Loucy (cell line): ENCODE measurements around the gene RBP2.

Experiments
- H2AFZ ChIP-seq: fragments of 200-600 bp; sonication (generic); 2 replicates; pipeline ENCODE4 v1.6.0; 2016; ENCODE audit warnings: antibody characterized with exemption, mild to moderate bottlenecking, low read length, moderate library complexity
- H3F3A ChIP-seq: fragments of 200-600 bp; 2 replicates; pipeline ENCODE4 v1.6.0; 2016; ENCODE audit warnings: antibody characterized with exemption, low read depth, mild to moderate bottlenecking
- H3K27me3 ChIP-seq: fragments of 200-600 bp; sonication (generic); 2 replicates; pipeline ENCODE4 v1.6.1; 2014; ENCODE audit warnings: low read length, mild to moderate bottlenecking; ENCODE audit not compliant: insufficient read depth, poor library complexity, severe bottlenecking
- H3K36me3 ChIP-seq: fragments of 200-600 bp; sonication (generic); 2 replicates; pipeline ENCODE4 v1.6.1; 2016; ENCODE audit warnings: low read length; ENCODE audit not compliant: insufficient read depth
- H3K4me1 ChIP-seq: fragments of 200-600 bp; sonication (generic); 2 replicates; pipeline ENCODE4 v1.5.1; 2014; ENCODE audit warnings: low read length, mild to moderate bottlenecking; ENCODE audit not compliant: insufficient read depth, poor library complexity, severe bottlenecking
- H3K4me2 ChIP-seq: fragments of 200-600 bp; sonication (generic); 2 replicates; pipeline ENCODE4 v1.6.0; 2014; ENCODE audit warnings: antibody characterized with exemption, low read length, low read depth, mild to moderate bottlenecking; ENCODE audit not compliant: poor library complexity, severe bottlenecking
- H3K4me3 ChIP-seq: fragments of 200-600 bp; sonication (generic); 2 replicates; pipeline ENCODE4 v1.5.1; 2014; ENCODE audit warnings: low read length, mild to moderate bottlenecking, mixed read lengths; ENCODE audit not compliant: poor library complexity, severe bottlenecking
- H3K79me2 ChIP-seq: fragments of 200-600 bp; sonication (generic); 2 replicates; pipeline ENCODE4 v1.6.1; 2014; ENCODE audit warnings: low read length; ENCODE audit not compliant: insufficient read depth
- H3K9ac ChIP-seq: fragments of 200-600 bp; sonication (generic); 2 replicates; pipeline ENCODE4 v1.6.0; 2014; ENCODE audit warnings: mild to moderate bottlenecking, low read depth, low read length, moderate library complexity; ENCODE audit not compliant: poor library complexity, severe bottlenecking
- H3K9me2 ChIP-seq: fragments of 200-600 bp; sonication (generic); replicated peaks from 2 replicates; pipeline ENCODE4 v1.6.1; 2016; ENCODE audit warnings: low read depth, low read length, mixed read lengths
- H3K9me3 ChIP-seq: fragments of 200-600 bp; sonication (generic); 2 replicates; pipeline ENCODE4 v1.6.1; 2014; ENCODE audit warnings: mild to moderate bottlenecking, antibody characterized with exemption, low read length, low read depth; ENCODE audit not compliant: insufficient read depth
- H4K20me1 ChIP-seq: fragments of 200-600 bp; sonication (generic); 2 replicates; pipeline ENCODE4 v1.6.0; 2014; ENCODE audit warnings: antibody characterized with exemption, low read length, mild to moderate bottlenecking; ENCODE audit not compliant: insufficient read depth, poor library complexity, severe bottlenecking
- EZH2phosphoT487 ChIP-seq: fragments of 200-600 bp; IDR thresholded peaks from 2 replicates; pipeline ENCODE4 v1.6.1; 2018; ENCODE audit warnings: antibody characterized with exemption, mild to moderate bottlenecking, moderate library complexity, borderline replicate concordance
- TF ChIP-seq, protein P1 (sequence below): fragments of 200-600 bp; sonication (generic); conservative IDR thresholded peaks from 2 replicates; pipeline ENCODE4 v1.5.1; 2014; ENCODE audit warnings: mild to moderate bottlenecking, antibody characterized with exemption, low read length

Gene RBP2

DNA sequence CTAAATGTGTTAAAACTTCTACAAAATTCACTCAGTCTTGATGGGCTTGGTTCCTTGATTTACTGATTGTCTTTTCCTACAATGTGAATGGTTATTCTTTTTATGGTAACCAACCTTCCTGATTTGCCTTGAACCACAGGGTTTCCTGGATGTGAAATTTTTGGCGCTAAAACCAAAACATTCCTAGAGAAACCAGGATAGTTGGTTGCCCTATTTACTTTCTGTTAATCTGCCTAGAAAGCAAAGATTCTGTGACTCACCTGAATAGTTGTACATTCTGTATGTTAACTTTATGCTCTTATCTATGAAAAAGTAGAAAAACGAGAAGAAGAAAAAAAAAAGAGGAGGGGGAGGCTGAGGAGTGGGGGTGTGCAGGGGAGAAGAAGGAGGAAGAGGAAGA is 23.2 kb upstream of the RBP2 start:
- Histone ChIP-seq H3K4me2 (no peak overlapping the region), H3K9me3 (no peaks in the 10 kb centered on the region), H3K79me2 (no peaks in the 10 kb centered on the region), H2AFZ (no peak overlapping the region), H4K20me1 (no peaks in the 10 kb centered on the region), H3K4me3 (no peak overlapping the region), H3K4me1 (no peaks in the 10 kb centered on the region), H3K36me3 (no peaks in the 10 kb centered on the region), H3K9me2 (no peaks in the 10 kb centered on the region), H3K27me3 (no peaks in the 10 kb centered on the region), H3K9ac (no peak overlapping the region), H3F3A (no peaks in the 10 kb centered on the region)
- TF ChIP-seq, protein P1, sequence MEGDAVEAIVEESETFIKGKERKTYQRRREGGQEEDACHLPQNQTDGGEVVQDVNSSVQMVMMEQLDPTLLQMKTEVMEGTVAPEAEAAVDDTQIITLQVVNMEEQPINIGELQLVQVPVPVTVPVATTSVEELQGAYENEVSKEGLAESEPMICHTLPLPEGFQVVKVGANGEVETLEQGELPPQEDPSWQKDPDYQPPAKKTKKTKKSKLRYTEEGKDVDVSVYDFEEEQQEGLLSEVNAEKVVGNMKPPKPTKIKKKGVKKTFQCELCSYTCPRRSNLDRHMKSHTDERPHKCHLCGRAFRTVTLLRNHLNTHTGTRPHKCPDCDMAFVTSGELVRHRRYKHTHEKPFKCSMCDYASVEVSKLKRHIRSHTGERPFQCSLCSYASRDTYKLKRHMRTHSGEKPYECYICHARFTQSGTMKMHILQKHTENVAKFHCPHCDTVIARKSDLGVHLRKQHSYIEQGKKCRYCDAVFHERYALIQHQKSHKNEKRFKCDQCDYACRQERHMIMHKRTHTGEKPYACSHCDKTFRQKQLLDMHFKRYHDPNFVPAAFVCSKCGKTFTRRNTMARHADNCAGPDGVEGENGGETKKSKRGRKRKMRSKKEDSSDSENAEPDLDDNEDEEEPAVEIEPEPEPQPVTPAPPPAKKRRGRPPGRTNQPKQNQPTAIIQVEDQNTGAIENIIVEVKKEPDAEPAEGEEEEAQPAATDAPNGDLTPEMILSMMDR: no peak
- TF ChIP-seq EZH2phosphoT487: no peak

DNA sequence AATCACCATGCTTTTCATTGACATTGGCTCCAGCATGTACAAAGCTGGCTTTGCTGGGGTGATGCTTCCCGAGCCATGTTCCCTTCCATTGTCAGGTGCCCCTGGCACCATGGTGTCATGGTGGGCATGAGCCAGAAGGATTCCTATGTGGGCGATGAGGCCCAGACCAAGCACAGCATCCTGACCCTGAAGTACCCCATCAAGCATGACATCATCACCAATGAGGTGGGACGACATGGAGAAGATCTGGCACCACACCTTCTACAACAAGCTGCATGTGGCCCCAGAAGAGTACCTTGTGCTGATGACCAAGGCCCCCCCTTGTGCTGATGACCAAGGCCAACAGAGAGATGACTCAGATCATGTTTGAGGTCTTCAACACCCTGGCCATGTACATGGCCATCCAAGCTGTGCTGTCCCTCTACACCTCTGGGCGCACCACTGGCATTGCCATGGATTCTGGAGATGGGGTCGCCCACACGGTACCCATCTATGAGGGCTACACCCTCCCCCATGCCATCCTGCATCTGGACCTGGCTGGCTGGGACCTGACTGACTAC is 17.6 kb upstream of the RBP2 start:
- Histone ChIP-seq H3K4me1 (no peaks in the 10 kb centered on the region), H2AFZ (no peak overlapping the region), H3K9me3 (no peaks in the 10 kb centered on the region), H3K36me3 (no peaks in the 10 kb centered on the region), H3K27me3 (no peaks in the 10 kb centered on the region), H3K9ac (no peak overlapping the region), H4K20me1 (no peaks in the 10 kb centered on the region), H3F3A (no peaks in the 10 kb centered on the region), H3K79me2 (no peaks in the 10 kb centered on the region), H3K4me2 (no peak overlapping the region), H3K9me2 (no peaks in the 10 kb centered on the region), H3K4me3 (no peak overlapping the region)
- no peak for TF ChIP-seq EZH2phosphoT487
- TF ChIP-seq, protein P1: no peak

DNA sequence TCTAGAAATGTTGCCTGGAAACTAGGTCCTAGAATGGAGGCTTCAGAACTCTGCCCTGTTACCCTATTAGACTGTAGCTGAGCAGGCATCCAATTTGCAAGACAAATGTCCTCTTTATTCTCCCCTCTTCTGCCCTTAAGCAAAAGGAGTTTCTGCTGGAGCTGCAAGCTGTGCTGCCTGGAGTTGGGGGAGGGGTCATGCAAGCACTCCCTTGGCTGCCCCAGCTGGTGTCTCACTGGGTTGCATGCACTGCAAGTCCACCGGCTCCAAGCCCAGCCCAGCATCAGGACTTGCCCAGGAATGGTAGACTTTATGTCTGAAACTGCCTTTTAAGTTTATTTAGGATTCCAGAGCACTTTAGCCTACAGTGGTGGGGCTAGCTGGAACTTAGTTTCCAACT is 15.7 kb upstream of the RBP2 start:
- TF ChIP-seq, protein P1: no peak
- TF ChIP-seq EZH2phosphoT487: no peak
- H3K27me3 ChIP-seq: no peaks in the 10 kb centered on the region
- no peaks in the 10 kb centered on the region for H3K4me1 ChIP-seq
- no peaks in the 10 kb centered on the region for H3F3A ChIP-seq
- no peaks in the 10 kb centered on the region for H3K36me3 ChIP-seq
- H3K79me2 ChIP-seq: no peaks in the 10 kb centered on the region
- H4K20me1 ChIP-seq: no peaks in the 10 kb centered on the region
- no peaks in the 10 kb centered on the region for H3K9me2 ChIP-seq
- H3K4me2 ChIP-seq: no peak overlapping the region
- H3K4me3 ChIP-seq: no peak overlapping the region
- H2AFZ ChIP-seq: no peak overlapping the region
- H3K9me3 ChIP-seq: no peaks in the 10 kb centered on the region
- H3K9ac ChIP-seq: no peak overlapping the region
